Measurements from ENCODE around the gene UTP14C.
"Not testable (repeated sequence)": the region's sequence is repeated elsewhere in the genome, so short reads cannot be mapped to it uniquely, and the experiment has no call there.

Gene UTP14C

GRCh38 chr13:52024481-52024880 lies at the start of gene UTP14C:
Gene UTP14C, plus strand, starts transcription at chr13:52024691. Its CDS starts 4,114 bp downstream, at chr13:52028805.
- no peak for DNase-seq (ENCODE audit: low read depth, low spot score)

- DNase-seq (ENCODE audit: low read depth, low spot score), result no peak
These were observed 48.1 kb upstream of the UTP14C start for GRCh38 chr13:51976423-51976822.

- DNase-seq (ENCODE audit: low read depth, low spot score), result no peak
These were observed 47.6 kb upstream of the UTP14C start for GRCh38 chr13:51976890-51977289.

- DNase-seq (ENCODE audit: low read depth, low spot score), result no peak
These were observed 46.9 kb upstream of the UTP14C start for GRCh38 chr13:51977625-51978024.

GRCh38 chr13:51978796-51979556 lies 45.5 kb upstream of the UTP14C start:
- DNase-seq (ENCODE audit: low read depth, low spot score), result no peak

- no peak for DNase-seq (ENCODE audit: low read depth, low spot score)
These were observed 43.6 kb upstream of the UTP14C start for GRCh38 chr13:51980908-51981307.

- no peak for DNase-seq (ENCODE audit: low read depth, low spot score)
These were observed 43.1 kb upstream of the UTP14C start for GRCh38 chr13:51981355-51981754.

- DNase-seq (ENCODE audit: low read depth, low spot score), result not testable (repeated sequence)
These were observed 41.2 kb upstream of the UTP14C start for GRCh38 chr13:51983292-51983691.

GRCh38 chr13:51984904-51985303 lies 39.6 kb upstream of the UTP14C start:
- not testable (repeated sequence) for DNase-seq (ENCODE audit: low read depth, low spot score)

GRCh38 chr13:51988988-51989618 lies 35.4 kb upstream of the UTP14C start:
- DNase-seq (ENCODE audit: low read depth, low spot score), result no peak

- DNase-seq (ENCODE audit: low read depth, low spot score), result no peak
These were observed 30.8 kb upstream of the UTP14C start for GRCh38 chr13:51993713-51994112.

GRCh38 chr13:51995677-51996551 lies 28.6 kb upstream of the UTP14C start:
- no peak for DNase-seq (ENCODE audit: low read depth, low spot score)

GRCh38 chr13:51996641-51997040 lies 27.9 kb upstream of the UTP14C start:
- DNase-seq (ENCODE audit: low read depth, low spot score), result no peak

- no peak for DNase-seq (ENCODE audit: low read depth, low spot score)
These were observed 27.3 kb upstream of the UTP14C start for GRCh38 chr13:51997186-51997585.

- no peak for DNase-seq (ENCODE audit: low read depth, low spot score)
These were observed 26.7 kb upstream of the UTP14C start for GRCh38 chr13:51997641-51998330.

- DNase-seq (ENCODE audit: low read depth, low spot score), result no peak
These were observed 25.6 kb upstream of the UTP14C start for GRCh38 chr13:51998723-51999509.

GRCh38 chr13:51999510-51999911 lies 25.0 kb upstream of the UTP14C start:
- DNase-seq (ENCODE audit: low read depth, low spot score), result no peak

- no peak for DNase-seq (ENCODE audit: low read depth, low spot score)
These were observed 24.6 kb upstream of the UTP14C start for GRCh38 chr13:51999921-52000320.

GRCh38 chr13:52001120-52001731 lies 23.3 kb upstream of the UTP14C start:
- no peak for DNase-seq (ENCODE audit: low read depth, low spot score)

- no peak for DNase-seq (ENCODE audit: low read depth, low spot score)
These were observed 22.1 kb upstream of the UTP14C start for GRCh38 chr13:52002361-52002760.

Data from activated naive CD8-positive, alpha-beta T cell treated with anti-CD3 and anti-CD28 coated beads, Interleukin-2, amount 50 U/mL, for 16 hours (primary cell).